Effector CD4-positive, alpha-beta T cell (primary cell): ENCODE data around the gene CDYL2.
"Not testable (repeated sequence)": the region's sequence is repeated elsewhere in the genome, so short reads cannot be mapped to it uniquely, and the experiment has no call there.

Source experiments
- DNase-seq: peaks from one replicate; pipeline ENCODE4 v3.0.0-alpha.2; 2020

The CDYL2 gene

DNA sequence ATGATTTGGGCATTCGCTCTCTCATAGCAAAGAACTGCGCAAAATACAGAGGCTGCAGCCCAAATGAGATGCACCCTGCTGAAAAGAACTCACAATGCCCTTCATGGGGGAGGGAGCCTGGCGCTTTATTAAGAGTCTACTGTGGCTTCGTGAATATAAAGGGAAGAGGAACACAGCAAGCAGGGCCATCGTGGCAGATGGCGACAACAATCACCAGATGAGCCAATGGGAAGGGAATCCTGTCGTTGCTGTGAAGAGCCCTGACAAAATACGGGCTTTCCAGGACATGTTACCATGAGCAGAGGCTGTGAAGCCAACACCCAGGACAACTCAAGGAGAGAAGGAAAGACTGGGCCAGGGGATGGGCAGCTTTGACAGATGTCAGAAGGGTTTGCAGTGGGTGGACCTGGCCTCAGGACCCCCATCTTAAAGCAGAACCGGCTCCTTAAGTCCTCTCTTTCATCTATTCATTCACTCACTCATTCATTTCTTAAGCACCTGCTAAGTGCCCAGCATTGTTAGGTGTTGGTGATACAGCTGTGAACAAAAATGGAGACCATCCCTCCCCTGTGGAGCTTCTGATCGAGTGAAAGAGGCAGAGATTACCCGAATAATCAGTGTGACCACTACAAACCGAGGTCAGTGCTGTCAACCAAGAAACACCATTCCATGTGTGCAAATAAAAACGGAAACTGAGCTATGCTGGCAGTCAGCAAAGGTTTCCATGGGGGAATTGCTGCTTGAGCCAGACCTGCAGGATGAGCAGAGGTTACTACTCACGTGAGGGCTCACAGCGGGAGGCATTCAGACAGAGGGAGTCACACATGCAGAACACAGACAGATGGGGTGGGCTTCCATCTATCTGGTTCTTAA is 137.8 kb downstream of the CDYL2 start:
- DNase-seq = no peak

DNA sequence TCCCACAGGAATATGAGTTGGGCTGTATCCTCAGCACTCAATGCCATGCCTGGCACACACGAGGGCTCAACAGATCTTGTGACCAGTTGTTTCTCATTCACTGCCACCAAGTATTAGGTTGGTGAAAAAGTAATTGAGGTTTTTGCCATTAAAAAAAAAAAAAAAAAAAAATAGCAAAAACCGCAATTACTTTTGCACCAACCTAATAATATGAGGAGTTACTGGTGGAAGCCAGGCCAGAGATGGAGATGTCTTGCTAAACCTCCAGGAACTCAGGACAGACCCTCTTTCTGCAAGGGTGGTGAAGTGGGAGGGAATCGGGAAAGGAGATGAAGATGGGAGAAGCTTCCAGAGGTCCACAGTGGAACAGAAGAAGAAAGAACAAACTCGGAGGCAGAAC is 139.0 kb downstream of the CDYL2 start:
- no peak for DNase-seq

DNA sequence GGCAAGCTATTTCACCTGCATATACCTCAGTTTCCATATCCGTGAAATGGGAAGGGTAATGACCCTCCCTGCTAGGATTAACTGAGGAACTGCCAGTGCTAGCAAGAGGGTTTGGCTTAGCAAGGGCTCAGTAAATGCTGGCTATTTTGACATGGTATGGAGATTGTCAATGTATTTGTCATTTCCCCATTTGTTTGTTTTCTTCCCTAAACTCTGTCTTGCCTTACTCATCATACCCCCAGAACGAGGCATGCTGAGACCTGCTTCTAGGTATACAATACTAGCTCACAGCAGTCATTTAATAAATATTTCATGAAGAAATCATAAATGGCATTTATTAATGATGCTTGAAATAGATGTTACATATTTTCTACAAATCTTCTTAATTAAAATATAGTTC is 139.6 kb downstream of the CDYL2 start:
- DNase-seq = no peak

DNA sequence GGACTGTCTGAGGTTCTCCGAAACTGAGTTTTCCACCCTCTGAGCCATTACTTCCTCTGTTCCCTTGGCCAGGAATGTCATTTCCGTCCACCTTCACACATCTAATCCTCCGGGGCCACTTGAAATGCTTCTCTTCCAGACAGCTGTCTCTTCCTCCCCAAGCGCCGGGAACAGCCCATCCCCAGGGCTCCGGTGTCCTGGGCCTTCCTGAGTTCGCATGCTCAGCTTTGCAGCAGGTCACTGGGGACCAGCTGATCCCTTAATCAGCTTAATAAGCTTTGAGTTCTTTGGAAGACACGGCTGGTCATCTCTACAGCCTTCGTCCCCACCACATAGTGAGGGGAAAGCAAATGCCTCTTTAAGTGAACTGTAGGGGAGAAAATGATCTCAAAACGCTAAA is 140.2 kb downstream of the CDYL2 start:
- no peak for DNase-seq

DNA sequence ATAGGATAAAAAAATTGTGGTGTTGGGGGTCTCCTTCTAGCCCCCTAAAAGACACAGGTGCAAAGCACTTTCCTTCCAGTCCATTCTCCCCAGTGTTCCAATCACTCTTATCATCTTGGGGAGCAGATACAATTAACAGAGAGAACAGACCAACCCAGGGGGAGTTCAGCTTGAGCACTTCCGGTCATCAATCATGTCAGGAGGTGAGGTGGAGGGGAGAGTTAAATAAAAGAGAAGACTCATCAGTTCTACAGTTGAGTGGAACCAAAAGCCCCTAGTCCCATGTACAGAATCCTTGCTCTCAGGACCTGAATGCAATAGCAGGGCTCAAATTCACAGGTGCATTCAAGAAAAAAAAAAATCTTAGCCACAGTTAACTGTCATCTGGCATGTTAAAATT is 141.3 kb downstream of the CDYL2 start:
- DNase-seq = no peak

DNA sequence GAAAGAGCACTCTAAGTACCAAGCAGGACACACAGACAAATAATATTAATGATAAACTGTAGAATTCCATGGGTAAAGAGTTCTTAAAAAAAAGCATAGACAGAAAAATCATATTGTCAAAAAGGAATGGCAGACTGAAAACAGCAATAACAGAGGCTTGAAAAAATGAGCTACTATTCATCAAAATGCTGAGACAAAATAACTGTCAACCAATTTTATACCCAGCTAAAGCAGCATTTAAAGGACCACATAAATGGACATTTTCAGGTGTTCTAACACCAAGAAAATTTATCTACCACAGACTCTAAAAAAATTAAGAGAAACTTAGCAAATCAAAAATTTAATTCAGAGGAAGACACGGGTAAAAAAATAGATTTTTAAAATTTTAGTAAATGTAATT is 144.5 kb downstream of the CDYL2 start:
- DNase-seq = no peak

DNA sequence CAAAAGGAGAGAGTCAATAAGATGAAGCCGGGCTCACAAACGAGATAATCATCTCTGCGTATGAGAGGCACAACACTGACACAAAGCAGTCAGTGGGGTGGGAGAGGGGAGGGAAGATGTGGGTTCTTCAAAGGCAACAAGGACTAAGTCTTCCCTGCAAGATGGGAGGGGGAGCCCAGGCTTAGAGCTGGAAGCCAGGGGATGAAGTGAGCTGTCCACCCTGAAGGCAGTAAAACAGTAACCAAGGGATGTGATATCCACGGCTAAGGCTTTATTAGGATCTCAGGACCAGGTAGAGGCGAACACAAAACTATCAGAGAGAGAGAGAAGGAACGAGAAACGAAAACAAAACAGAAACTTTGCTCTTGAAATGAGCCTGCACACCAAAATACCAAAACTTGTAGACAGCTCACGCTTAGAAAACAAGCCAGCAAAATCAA is 147.7 kb downstream of the CDYL2 start:
- no peak for DNase-seq

DNA sequence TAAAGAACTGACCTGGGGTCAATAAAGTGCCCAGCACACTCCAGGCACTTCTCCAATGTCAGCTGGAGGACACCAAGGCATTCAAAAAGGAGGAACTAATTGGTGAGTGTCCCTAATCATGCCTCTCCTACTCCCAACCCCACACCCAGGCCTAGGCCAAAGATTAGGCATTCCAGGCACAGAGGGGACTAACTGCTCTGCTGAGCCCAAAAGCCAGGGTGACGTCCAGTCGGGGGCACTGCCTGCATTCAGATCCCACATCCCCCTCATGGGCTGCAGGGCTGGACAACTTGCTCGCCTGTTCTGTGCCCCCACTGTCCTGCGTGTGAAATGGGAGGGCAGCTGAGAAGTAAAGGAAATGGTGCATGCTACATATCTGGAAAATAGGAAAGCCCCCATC is 148.2 kb downstream of the CDYL2 start:
- DNase-seq = no peak

DNA sequence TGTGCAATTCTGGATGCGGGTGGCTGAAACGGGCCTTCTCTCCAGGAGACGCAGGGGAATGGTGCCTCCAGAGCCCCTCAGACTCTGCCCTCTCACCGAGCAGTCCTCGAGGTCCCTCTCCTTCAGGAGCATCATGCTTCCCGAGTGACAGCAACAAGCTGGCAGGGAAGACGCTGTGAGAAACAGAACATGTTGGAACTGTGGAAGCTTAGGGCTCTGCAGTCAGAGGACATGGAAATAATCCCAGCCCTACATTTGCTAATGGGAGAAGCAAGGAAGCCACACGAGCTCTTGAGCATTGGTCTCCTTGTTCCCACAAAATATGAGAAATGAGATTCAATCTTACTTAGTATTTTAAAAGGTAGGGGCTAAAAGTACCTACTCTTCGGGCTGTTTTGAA is 148.6 kb downstream of the CDYL2 start:
- no peak for DNase-seq

DNA sequence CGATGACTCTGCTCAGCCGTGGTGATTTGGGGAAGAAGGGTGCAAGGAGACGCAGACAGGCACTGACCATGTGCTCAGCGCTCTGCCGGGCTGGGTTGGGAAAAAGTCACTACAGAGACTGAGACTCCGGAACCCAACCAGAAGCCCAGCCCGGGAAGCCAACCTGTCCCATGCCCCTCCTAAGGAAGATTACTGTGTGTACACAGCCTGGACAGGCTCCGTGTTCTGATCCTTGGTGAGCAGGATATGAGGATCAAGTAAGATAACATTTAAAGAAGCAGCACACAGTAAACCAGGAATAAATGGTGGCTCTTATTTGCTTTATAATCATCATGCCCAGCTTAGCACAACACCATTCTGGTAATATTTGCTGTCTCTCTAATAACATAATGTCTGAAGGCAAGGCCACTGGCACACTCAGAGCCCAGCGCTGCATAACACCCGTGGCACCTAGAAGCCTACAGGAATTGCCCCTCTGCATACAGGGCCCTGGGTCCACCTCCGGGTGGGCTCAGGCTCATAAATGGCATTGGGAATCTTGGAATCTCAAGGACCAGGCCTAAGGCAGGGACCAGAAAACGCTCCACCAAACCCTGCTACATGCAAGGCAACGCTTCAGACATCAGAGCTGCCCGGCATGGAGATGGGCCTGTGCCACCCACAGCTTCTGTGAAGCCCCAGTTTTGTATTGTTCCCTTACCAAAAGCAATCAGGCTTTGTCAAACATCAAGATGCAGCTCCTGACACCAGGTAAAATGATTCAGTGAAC is 150.1 kb downstream of the CDYL2 start:
- no peak for DNase-seq

DNA sequence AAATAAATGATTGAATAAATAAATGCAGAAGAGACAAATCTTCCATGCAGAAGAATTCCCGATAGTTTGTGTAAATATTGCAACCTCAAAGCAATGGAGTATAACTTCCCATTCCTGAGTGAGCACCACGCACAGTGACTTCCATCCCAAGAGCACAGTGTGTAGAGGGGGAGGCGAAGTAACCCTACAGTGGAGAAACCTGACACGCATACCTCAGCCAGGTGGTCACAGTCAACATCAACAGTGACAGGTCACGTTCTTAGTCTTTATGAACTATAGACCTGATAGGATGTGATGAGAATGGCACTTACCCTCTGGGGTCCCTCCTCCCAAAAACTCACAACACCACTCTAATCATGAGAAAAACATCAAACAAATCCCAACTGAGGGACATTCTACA is 152.0 kb downstream of the CDYL2 start:
- no peak for DNase-seq

DNA sequence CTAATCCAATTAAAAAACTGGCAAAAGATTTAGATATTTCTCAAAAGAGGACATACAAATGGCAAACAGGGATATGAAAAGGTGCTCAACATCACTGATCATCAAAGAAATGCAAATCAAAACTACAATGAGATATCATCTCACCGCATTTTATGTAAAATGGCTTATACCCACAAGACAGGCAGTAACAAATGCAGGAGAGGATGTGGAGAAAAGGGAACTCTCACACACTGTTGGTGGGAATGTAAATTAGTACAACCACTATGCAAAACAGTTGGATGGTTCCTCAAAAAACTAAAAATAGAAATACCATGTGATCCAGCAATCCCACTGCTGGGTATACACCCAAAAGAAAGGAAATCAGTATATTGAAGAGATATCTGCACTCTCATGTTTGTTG is 154.1 kb downstream of the CDYL2 start:
- not testable (repeated sequence) for DNase-seq

DNA sequence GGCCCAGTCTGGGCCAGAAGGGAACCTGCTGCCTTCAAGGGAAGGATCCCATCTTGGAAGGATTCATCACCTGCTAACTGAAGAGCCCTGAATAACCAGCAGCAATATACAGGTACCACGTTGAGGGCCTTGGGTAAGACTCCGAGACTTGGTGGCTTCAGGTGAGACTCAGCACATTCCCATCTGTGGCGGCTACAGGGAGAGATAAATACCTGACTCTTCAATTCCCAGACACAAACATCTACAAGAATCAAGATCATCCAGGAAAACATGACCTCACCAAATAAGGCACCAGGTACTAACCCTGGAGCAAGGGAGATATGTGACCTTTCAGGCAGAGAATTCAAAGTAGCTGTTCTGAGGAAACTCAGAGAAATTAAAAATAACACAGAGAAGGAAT is 164.1 kb downstream of the CDYL2 start:
- no peak for DNase-seq

DNA sequence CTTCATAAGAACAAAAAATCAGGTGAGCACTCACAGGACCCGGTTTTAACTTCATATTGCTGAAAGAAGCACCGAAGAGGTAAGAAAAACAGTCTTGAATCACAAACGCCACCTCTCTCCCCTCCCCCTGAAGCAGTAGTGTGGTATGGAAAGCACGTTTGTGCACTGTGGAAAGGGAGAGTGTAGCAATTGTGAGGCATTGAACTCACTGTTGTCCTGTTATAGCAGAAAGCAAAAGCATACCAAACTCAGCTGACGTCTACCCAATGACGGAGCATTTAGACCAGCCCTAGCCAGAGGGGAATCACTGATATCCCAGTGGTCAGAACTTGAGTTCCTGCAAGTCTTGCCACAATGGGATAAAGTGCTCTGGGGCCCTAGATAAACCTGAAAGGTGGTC is 164.8 kb downstream of the CDYL2 start:
- no peak for DNase-seq

DNA sequence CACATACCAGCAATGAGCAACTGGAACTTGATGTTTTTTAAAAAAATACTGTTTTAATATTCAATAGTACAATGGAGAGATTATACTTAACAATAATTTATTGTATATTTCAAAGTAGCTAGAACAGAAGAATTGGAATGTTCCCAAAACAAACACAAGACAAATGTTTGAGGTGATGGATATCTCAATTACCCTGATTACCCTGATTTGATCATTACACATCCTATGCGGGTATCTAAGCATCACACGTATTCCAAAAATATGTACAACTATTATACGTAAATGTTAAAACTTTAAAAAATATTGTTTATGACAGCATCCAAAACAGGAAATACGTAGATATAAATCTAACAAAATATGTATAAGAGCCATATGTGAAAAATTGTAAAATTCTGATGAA is 166.8 kb downstream of the CDYL2 start:
- no peak for DNase-seq

DNA sequence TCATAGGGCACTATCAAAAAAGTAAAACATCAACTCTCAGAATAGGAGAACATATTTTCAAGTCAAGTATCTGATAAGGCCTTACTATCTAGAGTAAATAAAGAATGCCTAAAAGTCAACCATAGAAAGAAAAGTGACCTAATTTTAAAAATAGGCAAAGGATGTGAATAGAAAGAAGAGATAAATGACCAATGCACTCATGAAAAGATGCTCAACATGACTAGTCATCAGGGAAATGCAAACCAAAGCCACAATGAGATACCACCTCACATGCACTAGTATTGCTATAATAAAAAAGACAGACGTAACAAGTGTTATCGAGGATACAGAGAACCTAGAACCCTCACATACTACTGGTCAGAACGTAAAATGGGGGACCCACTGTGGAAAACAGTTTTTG is 172.8 kb downstream of the CDYL2 start:
- no peak for DNase-seq

DNA sequence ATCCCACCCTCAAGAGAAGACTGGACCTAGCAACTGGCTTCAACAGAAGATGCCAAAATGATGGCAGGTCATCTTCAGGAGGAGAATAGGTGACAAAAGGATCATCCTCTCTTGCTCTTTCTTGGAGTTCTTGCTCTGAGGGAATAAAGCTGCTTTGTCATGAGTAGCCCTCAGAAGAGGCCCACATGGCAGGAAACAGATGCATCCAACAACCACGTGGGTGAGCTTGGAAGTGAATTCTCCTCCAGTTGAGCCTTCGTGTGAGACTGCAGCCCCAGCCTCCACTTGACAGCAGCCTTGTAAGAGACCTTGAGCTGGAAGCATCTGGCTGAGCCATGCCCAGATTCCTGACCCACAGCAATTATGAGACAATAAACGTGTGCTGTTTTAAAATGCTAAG is 176.1 kb downstream of the CDYL2 start:
- no peak for DNase-seq

DNA sequence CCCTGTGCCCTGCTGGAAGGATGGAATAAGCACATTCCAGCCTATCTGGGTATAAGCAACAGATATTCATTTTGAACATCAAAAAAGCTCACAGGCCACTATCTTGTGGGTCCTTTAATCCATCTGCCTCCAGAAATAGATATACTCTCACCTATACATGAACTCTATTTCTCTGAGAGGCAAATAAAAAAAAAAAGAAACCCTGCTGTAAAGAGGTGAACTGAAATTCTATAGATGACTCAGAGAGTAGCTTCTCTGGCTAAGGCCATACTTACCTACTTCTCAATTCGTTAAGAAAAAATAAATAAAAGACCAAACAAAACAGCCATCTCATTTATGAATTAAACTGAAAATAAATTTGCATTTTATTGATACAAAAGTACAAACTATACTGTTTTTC is 177.3 kb downstream of the CDYL2 start:
- no peak for DNase-seq

DNA sequence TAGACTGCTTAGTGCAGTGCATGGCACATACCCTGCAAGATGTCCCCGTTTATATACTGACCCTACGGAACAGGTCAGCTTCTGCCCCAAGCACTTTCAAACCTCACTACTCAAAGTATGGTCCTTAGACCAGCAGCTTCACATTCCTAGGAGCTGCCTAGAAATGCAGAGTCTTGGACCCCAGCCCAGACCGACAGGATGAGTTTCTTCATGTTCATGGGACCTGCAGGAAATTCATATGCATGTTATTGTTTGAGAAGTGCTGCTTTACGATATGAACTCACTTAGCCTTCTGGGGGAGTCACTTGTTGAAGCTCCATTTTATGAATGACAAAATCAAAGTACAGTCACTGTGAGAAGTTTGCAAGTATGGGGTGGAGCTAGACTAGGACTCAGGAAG is 181.0 kb downstream of the CDYL2 start:
- DNase-seq = no peak

DNA sequence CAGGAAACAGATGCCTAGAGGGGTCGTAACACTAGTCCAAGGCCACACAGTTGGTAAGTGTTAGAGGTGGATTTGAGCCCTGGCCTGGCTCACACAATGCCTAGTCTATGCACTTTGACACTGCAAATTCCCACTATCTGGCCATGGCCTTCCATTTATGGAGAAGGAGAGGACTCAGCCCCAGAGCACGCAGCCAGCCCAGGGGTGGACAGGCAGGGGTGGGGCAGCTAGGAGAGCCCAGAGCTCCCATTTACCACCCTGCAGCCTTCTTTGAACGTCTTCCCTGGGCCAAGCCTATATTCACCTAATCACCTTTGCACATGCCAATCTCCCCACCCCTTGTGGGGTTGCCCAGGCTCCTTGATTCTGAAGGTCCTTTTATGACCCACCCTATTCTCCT is 182.4 kb downstream of the CDYL2 start:
- no peak for DNase-seq

DNA sequence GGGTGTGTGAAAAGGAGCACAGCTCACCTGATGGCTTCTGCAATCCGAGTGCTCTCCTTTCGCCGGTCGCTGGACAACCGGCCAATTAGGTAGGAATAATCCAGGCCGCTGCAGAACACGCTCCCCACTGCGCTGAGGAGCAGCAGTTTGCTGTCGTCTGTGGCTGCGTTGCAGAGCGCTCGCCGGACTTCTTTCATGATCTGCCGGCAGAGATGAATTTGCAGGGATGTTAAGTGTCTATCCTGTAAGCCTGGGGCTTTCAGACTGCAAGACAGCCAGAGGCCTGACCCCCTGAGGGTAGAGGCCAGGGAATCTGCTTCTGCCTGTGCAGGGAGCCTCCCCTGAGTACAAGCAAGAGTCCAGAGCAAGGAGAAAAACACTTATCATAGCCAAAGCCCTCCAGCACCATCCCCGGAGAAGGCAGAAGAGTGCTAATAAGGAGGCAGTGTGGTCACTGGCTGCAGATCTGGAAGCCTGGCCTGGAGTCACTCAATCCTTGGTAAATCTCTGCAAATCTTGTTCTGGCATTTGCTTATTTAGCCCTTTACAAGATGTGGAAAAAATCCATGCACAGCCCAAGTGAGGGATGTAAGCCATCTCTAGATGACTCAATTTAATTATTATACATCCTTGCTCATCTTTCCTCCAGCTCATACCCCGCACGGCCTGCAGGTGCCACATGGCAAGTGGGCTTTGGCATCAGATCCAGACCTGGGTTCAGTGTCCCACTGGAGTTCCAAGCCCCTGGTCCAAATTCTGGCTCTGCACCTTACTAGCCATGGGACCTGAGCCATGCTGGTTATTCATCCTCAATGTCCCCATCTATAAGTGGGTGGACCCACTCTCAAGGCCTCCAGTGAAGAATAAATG is 183.4 kb downstream of the CDYL2 start:
- no peak for DNase-seq

DNA sequence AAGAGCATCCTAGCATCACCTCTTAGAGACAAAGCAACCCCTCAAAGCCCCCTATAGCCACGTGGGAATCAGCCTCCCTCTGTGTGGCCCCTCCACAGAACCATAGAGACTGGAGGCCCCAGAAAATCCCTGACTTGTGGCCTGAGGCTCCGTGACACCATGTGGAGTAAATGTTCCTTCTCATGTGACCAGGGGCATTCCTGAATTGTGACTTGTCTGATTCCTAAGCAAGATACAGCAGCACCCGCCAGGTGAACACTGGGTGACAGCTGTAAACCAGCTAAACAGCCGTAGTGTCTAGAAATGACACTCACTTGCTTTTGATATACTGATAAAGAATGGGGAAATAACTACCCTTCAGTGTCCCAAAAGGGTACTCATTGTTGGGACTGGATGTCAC is 184.6 kb downstream of the CDYL2 start:
- no peak for DNase-seq
